ENCODE data around the gene PAPSS2. TPM values are rescaled to one million over a fixed set of nuclear protein-coding genes. Genes with fewer than 3 reads are reported as not detected.

PAPSS2 gene
- total RNA-seq, 4 donors from 2014 or later, result 25.5 to 32.1 (median 28.8) TPM

- H3K4me3 ChIP-seq (replicated peaks in 1 of 3), result no peak overlapping the region
- H3K36me3 ChIP-seq, result no peaks in the 10 kb centered on the region
- H3K9me3 ChIP-seq, result no peaks in the 10 kb centered on the region
- H3K27ac ChIP-seq, result no peak overlapping the region
- intact Hi-C loops (cut with DNase I), result no loop called here
- TF ChIP-seq POLR2A (IDR thresholded peaks at IDR 0.05) (no peak), CTCF (IDR thresholded peaks at IDR 0.05) (no peak)
- H3K4me1 ChIP-seq, result no peaks in the 10 kb centered on the region
- no peaks in the 10 kb centered on the region for H3K27me3 ChIP-seq
- 95 to 96% methylated on average over 4 of the region's 4 CpGs for WGBS, 2 donors
- no peak for DNase-seq
Observed at GRCh38 chr10:87707254-87707653, 47.6 kb downstream of the PAPSS2 start.

- TF ChIP-seq CTCF (IDR thresholded peaks at IDR 0.05) (no peak), POLR2A (IDR thresholded peaks at IDR 0.05) (no peak)
- no peak overlapping the region for H3K4me3 ChIP-seq (replicated peaks in 1 of 3)
- peak overlapping the region in 1 of 3 donors; percentile 67 for H3K27ac ChIP-seq
- no peaks in the 10 kb centered on the region for H3K9me3 ChIP-seq
- intact Hi-C loops (cut with DNase I), result no loop called here
- no peaks in the 10 kb centered on the region for H3K36me3 ChIP-seq
- WGBS, 2 donors, result 59 to 61% methylated on average over 11 of the region's 11 CpGs
- H3K27me3 ChIP-seq, result no peaks in the 10 kb centered on the region
- H3K4me1 ChIP-seq, result peaks cover 8 to 10% of the 10 kb centered on the region in 2 donors
- DNase-seq, result no peak
Observed at GRCh38 chr10:87712913-87713616, 53.4 kb downstream of the PAPSS2 start.

GRCh38 chr10:87713707-87714106 is 54.0 kb downstream of the PAPSS2 start:
- Histone ChIP-seq H3K36me3 (no peaks in the 10 kb centered on the region), H3K4me3 (replicated peaks in 1 of 3) (no peak overlapping the region), H3K9me3 (no peaks in the 10 kb centered on the region), H3K27ac (peak overlapping the region in 1 of 3 donors; percentile 67), H3K27me3 (no peaks in the 10 kb centered on the region), H3K4me1 (peaks cover 8 to 10% of the 10 kb centered on the region in 2 donors)
- WGBS, 2 donors, result 36 to 44% methylated on average over 3 of the region's 3 CpGs
- TF ChIP-seq CTCF (IDR thresholded peaks at IDR 0.05) (no peak), POLR2A (IDR thresholded peaks at IDR 0.05) (no peak)
- no peak for DNase-seq
- intact Hi-C loops (cut with DNase I), result no loop called here

- Histone ChIP-seq H3K27ac (peak overlapping the region in 1 of 3 donors; percentile 20), H3K9me3 (no peaks in the 10 kb centered on the region), H3K27me3 (no peaks in the 10 kb centered on the region), H3K4me1 (peaks cover 8 to 10% of the 10 kb centered on the region in 2 donors), H3K4me3 (replicated peaks in 1 of 3) (no peak overlapping the region), H3K36me3 (no peaks in the 10 kb centered on the region)
- TF ChIP-seq CTCF (IDR thresholded peaks at IDR 0.05), result no peak
- no peak for TF ChIP-seq POLR2A (IDR thresholded peaks at IDR 0.05)
- intact Hi-C loops (cut with DNase I), result no loop called here
- whole genome bisulfite sequencing, 2 donors, result 86 to 93% methylated on average over 3 of the region's 3 CpGs
- DNase-seq, result no peak
Observed at GRCh38 chr10:87715552-87716347, 56.1 kb downstream of the PAPSS2 start.

- Histone ChIP-seq H3K27me3 (no peaks in the 10 kb centered on the region), H3K36me3 (no peaks in the 10 kb centered on the region), H3K27ac (no peak overlapping the region), H3K4me1 (peaks cover 8 to 10% of the 10 kb centered on the region in 2 donors), H3K9me3 (no peaks in the 10 kb centered on the region), H3K4me3 (replicated peaks in 1 of 3) (no peak overlapping the region)
- no peak for DNase-seq
- 69 to 78% methylated on average over 4 of the region's 4 CpGs for WGBS, 2 donors
- intact Hi-C loops (cut with DNase I), result no loop called here
- TF ChIP-seq POLR2A (IDR thresholded peaks at IDR 0.05) (no peak), CTCF (IDR thresholded peaks at IDR 0.05) (no peak)
Observed at GRCh38 chr10:87716348-87716670, 56.6 kb downstream of the PAPSS2 start.
